ENCODE results near the gene IGSF21. TPM values are rescaled to one million over a fixed set of nuclear protein-coding genes. Genes with fewer than 3 reads are reported as not detected.

IGSF21 gene
- polyA plus RNA-seq, 3 donors = not detected

DNA sequence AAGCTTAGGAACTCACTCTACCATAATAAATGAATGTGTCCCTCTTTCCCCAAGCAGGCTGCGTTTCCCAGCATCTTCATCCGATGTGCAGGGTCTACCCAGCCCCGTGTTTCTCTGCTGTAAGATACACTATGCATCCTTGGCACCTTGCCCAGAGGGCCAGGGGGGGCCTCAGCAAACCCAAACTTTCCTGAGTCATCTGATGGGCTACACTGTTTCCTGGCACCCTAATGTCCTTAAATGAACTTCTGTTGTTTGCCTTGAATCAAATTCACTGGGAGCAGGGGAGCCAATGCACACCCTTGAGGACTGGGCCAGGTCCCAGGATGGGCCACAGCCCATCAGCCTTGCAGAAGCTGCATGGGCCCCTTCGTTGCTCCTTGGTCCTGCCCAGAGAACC lies 145.5 kb downstream of the IGSF21 start:
- intact Hi-C loops (cut with micrococcal nuclease) = no loop called here
- Mint-ChIP-seq H3K27me3 (ENCODE audit: low read depth in 3 of 3) (peaks cover 0 to 1% (median 0%) of the 10 kb centered on the region in 3 donors), H3K4me1 (no peaks in the 10 kb centered on the region), H3K4me3 (no peak overlapping the region), H3K36me3 (no peaks in the 10 kb centered on the region), H3K27ac (no peak overlapping the region), H3K9me3 (peaks cover 3 to 10% (median 7%) of the 10 kb centered on the region in 7 donors)
- 40% methylated on average over 4 of the region's 4 CpGs for WGBS (ENCODE audit: insufficient coverage)
- Histone ChIP-seq H3K27me3 (ENCODE audit: control insufficient read depth in 2 of 2, insufficient read depth in 2 of 2, low read length in 2 of 2) (no peaks in the 10 kb centered on the region), H3K27ac (ENCODE audit: low read depth in 1 of 2, low read length in 2 of 2) (no peak overlapping the region), H3K36me3 (replicated peaks in 1 of 2; ENCODE audit: control insufficient read depth in 1 of 2, insufficient read depth in 2 of 2, low read length in 2 of 2) (no peaks in the 10 kb centered on the region), H3K4me3 (replicated peaks in 1 of 3; ENCODE audit: low read depth in 2 of 3, low read length in 3 of 3) (no peak overlapping the region), H3K9ac (ENCODE audit: insufficient read depth, low read length, poor library complexity, severe bottlenecking) (no peak overlapping the region), H3K4me2 (replicated peaks; ENCODE audit: extremely low read depth, low read length, poor library complexity, severe bottlenecking) (no peak overlapping the region), H2AFZ (ENCODE audit: insufficient read depth, low read depth, low read length, poor library complexity, severe bottlenecking) (no peak overlapping the region), H4K20me1 (ENCODE audit: insufficient read depth, low read length) (no peaks in the 10 kb centered on the region), H3K79me2 (ENCODE audit: insufficient read depth, low read length) (no peaks in the 10 kb centered on the region), H3K9me3 (replicated peaks in 1 of 2; ENCODE audit: control insufficient read depth in 1 of 2, insufficient read depth in 1 of 2, low read length in 2 of 2) (peaks cover 0 to 4% of the 10 kb centered on the region in 2 donors), H3K4me1 (ENCODE audit: control insufficient read depth in 1 of 2, insufficient read depth in 2 of 2, low read length in 2 of 2) (no peaks in the 10 kb centered on the region)
- TF ChIP-seq, protein P1, sequence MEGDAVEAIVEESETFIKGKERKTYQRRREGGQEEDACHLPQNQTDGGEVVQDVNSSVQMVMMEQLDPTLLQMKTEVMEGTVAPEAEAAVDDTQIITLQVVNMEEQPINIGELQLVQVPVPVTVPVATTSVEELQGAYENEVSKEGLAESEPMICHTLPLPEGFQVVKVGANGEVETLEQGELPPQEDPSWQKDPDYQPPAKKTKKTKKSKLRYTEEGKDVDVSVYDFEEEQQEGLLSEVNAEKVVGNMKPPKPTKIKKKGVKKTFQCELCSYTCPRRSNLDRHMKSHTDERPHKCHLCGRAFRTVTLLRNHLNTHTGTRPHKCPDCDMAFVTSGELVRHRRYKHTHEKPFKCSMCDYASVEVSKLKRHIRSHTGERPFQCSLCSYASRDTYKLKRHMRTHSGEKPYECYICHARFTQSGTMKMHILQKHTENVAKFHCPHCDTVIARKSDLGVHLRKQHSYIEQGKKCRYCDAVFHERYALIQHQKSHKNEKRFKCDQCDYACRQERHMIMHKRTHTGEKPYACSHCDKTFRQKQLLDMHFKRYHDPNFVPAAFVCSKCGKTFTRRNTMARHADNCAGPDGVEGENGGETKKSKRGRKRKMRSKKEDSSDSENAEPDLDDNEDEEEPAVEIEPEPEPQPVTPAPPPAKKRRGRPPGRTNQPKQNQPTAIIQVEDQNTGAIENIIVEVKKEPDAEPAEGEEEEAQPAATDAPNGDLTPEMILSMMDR (IDR thresholded peaks at IDR 0.05) = no peak
- DNase-seq = no peak

DNA sequence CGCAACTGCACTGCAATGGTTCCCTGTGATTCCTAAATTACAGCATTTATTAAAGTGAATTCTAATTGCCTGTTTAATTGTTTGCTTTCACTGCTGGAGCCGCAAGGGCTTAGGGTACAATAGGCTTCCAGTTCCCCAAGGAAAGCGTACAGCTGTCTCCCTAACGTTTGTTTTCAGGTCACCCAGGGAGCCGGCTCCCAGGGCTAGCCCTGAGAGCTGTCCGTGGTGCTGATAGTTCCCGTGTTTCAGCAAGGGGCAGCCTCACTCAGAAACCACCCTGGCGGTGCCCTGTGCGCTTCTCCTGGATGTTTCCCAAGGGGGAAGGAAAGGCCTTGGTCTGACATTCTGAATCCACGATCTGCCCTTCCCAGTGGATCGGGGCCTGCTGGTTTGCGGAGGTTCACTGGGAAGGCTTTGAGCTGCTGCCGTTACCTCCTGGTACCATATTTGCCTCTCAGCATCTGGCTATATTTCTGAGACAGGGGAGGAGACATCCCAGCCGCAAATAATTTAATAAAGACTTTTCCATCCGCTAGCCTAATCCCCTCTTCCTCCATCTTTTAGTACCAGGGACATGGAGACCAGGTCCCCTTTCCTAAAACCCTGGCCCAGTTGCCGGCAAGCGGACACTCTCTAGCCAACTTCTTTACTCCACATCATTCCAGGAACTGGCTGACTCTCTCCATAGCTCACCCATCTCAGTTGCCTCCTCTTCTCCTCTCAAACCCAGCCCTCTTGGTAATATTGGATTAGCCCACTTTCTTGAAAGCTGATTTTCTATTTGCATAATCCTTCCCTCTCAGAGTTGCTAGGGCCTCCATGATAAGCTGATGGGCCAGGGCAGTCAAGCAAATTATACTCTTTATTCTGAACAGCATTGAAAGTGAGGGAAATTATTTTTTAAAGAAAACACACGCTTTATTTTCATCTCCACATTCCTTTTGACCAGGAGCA lies 149.0 kb downstream of the IGSF21 start:
- Mint-ChIP-seq H3K36me3 (no peaks in the 10 kb centered on the region), H3K27me3 (ENCODE audit: low read depth in 3 of 3) (peaks cover 0 to 2% (median 0%) of the 10 kb centered on the region in 3 donors), H3K9me3 (peaks cover 0 to 4% (median under 1%) of the 10 kb centered on the region in 7 donors), H3K4me3 (no peak overlapping the region), H3K4me1 (no peaks in the 10 kb centered on the region), H3K27ac (no peak overlapping the region)
- Histone ChIP-seq H4K20me1 (ENCODE audit: insufficient read depth, low read length) (no peaks in the 10 kb centered on the region), H3K9ac (ENCODE audit: insufficient read depth, low read length, poor library complexity, severe bottlenecking) (no peak overlapping the region), H3K4me1 (ENCODE audit: control insufficient read depth in 1 of 2, insufficient read depth in 2 of 2, low read length in 2 of 2) (no peaks in the 10 kb centered on the region), H3K4me2 (replicated peaks; ENCODE audit: extremely low read depth, low read length, poor library complexity, severe bottlenecking) (no peak overlapping the region), H3K79me2 (ENCODE audit: insufficient read depth, low read length) (no peaks in the 10 kb centered on the region), H3K27me3 (ENCODE audit: control insufficient read depth in 2 of 2, insufficient read depth in 2 of 2, low read length in 2 of 2) (no peaks in the 10 kb centered on the region), H3K4me3 (replicated peaks in 1 of 3; ENCODE audit: low read depth in 2 of 3, low read length in 3 of 3) (no peak overlapping the region), H3K27ac (ENCODE audit: low read depth in 1 of 2, low read length in 2 of 2) (no peak overlapping the region), H3K9me3 (replicated peaks in 1 of 2; ENCODE audit: control insufficient read depth in 1 of 2, insufficient read depth in 1 of 2, low read length in 2 of 2) (no peaks in the 10 kb centered on the region), H2AFZ (ENCODE audit: insufficient read depth, low read depth, low read length, poor library complexity, severe bottlenecking) (no peak overlapping the region), H3K36me3 (replicated peaks in 1 of 2; ENCODE audit: control insufficient read depth in 1 of 2, insufficient read depth in 2 of 2, low read length in 2 of 2) (no peaks in the 10 kb centered on the region)
- 37% methylated on average over 12 of the region's 18 CpGs for WGBS (ENCODE audit: insufficient coverage)
- no peak for DNase-seq
- TF ChIP-seq, protein P1 (IDR thresholded peaks at IDR 0.05) = no peak
- intact Hi-C loops (cut with micrococcal nuclease) = no loop called here
